HCT116 (cell line): Measurements from ENCODE around the gene RTN4. TPM values are rescaled to one million over a fixed set of nuclear protein-coding genes. Genes with fewer than 3 reads are reported as not detected.

Source experiments
- ATAC-seq: fragments of 200-7000 bp; cut with Tn5 transposase; 2 replicates; pipeline ENCODE4 v1.9.1; 2020; ENCODE audit warnings: mild to moderate bottlenecking, moderate library complexity
- BruUV-seq: library from RNA; stranded (reverse); fragments of 400-500 nt; replicated peaks from 2 replicates; lab custom pipeline; 2021; lab: Mats Ljungman, UMichigan
- CTCF ChIA-PET: fragments of 300-600 bp; sonication (Branson Sonifier 250); formaldehyde crosslinking; loops from one replicate; lab custom pipeline; 2021; ENCODE audit warnings: antibody characterized with exemption; lab: Charles Lee
- POLR2A ChIA-PET: fragments of 300-600, 350-600 bp; sonication (Branson Sonifier 250); formaldehyde crosslinking; loops from one replicate; lab custom pipeline; 2021; ENCODE audit warnings: antibody characterized with exemption; lab: Charles Lee
- RAD21 ChIA-PET, 2 experiments: fragments of 300-600 bp; sonication (Branson Sonifier 250); formaldehyde crosslinking; loops; one replicate each; lab custom pipeline; 2023; ENCODE audit warnings: low total read pairs in 2 of 2; ENCODE audit not compliant: uncharacterized antibody in 2 of 2, unreplicated experiment in 2 of 2, low non-redundant PET in 1 of 2; lab: Charles Lee
- DNase-seq: peaks from one replicate; pipeline ENCODE4 v3.0.0-alpha.2; 2010; ENCODE audit warnings: low read depth, low spot score
- H2AFZ ChIP-seq: fragments of 200-600 bp; shearing (Covaris generic), sonication (generic); 2 replicates; pipeline ENCODE4 v1.6.1; 2017; ENCODE audit warnings: low read depth, mixed run types, mixed read lengths, antibody characterized with exemption, low read length; ENCODE audit not compliant: poor library complexity, severe bottlenecking
- H3K27ac ChIP-seq: 2 replicates; pipeline ENCODE4 v1.5.1; 2012; ENCODE audit warnings: low read depth, low read length
- H3K27me3 ChIP-seq: fragments of 200-600 bp; sonication (generic); 2 replicates; pipeline ENCODE4 v1.6.1; 2016; ENCODE audit warnings: mixed run types, low read length, mixed read lengths; ENCODE audit not compliant: insufficient read depth
- H3K36me3 ChIP-seq, 2 experiments: fragments of 200-500 bp in 1 of 2; fragments of 200-600 bp in 1 of 2; sonication (Bioruptor generic) in 1 of 2; sonication (generic) in 1 of 2; 2 replicates each; pipeline versions ENCODE4 v1.5.1 to v1.6.1; 2014 to 2016; ENCODE audit warnings: low read length in 2 of 2, inconsistent platforms in 1 of 2, mixed read lengths in 1 of 2, mixed run types in 1 of 2; ENCODE audit not compliant: insufficient read depth in 2 of 2, control insufficient read depth in 1 of 2
- H3K4me1 ChIP-seq, 2 experiments: fragments of 200-600 bp in 1 of 2; sonication (generic) in 1 of 2; 2 replicates each; pipeline versions ENCODE4 v1.5.1 to v1.6.1; 2012 to 2017; ENCODE audit warnings: low read length in 2 of 2, inconsistent platforms in 1 of 2, mild to moderate bottlenecking in 1 of 2, mixed read lengths in 1 of 2, mixed run types in 1 of 2, moderate library complexity in 1 of 2; ENCODE audit not compliant: insufficient read depth in 2 of 2, control insufficient read depth in 1 of 2
- H3K4me2 ChIP-seq: fragments of 200-600 bp; sonication (generic); 2 replicates; pipeline ENCODE4 v1.6.1; 2017; ENCODE audit warnings: mixed run types, low read length, mixed read lengths
- H3K4me3 ChIP-seq, 2 experiments: fragments of 200-600 bp in 1 of 2; sonication (generic) in 1 of 2; replicated peaks in 1 of 2; 2 replicates each; pipeline ENCODE4 v1.5.1; 2011 to 2016; ENCODE audit warnings: low read length in 2 of 2, control low read depth in 1 of 2, low read depth in 1 of 2, mild to moderate bottlenecking in 1 of 2, mixed read lengths in 1 of 2, mixed run types in 1 of 2
- H3K79me2 ChIP-seq: fragments of 200-600 bp; sonication (generic); 2 replicates; pipeline ENCODE4 v1.6.1; 2017; ENCODE audit warnings: mild to moderate bottlenecking, mixed run types, low read length, moderate library complexity, mixed read lengths; ENCODE audit not compliant: insufficient read depth
- H3K9ac ChIP-seq: fragments of 200-600 bp; sonication (generic); 2 replicates; pipeline ENCODE4 v1.6.1; 2016; ENCODE audit warnings: low read length, mixed read lengths
- H3K9me2 ChIP-seq: fragments of 200-600 bp; sonication (generic), shearing (Covaris generic); 2 replicates; pipeline ENCODE4 v1.6.1; 2017; ENCODE audit warnings: mixed run types, mild to moderate bottlenecking, moderate library complexity; ENCODE audit not compliant: insufficient read depth
- H3K9me3 ChIP-seq, 2 experiments: fragments of 200-500 bp in 1 of 2; fragments of 200-600 bp in 1 of 2; sonication (Bioruptor generic) in 1 of 2; sonication (generic) in 1 of 2; 2 replicates each; pipeline ENCODE4 v1.6.1; 2014 to 2017; ENCODE audit warnings: low read length in 2 of 2, mixed read lengths in 2 of 2, inconsistent platforms in 1 of 2, low read depth in 1 of 2, mild to moderate bottlenecking in 1 of 2, mixed run types in 1 of 2, moderate library complexity in 1 of 2; ENCODE audit not compliant: control insufficient read depth in 1 of 2, insufficient read depth in 1 of 2
- H4K20me1 ChIP-seq: fragments of 200-600 bp; sonication (generic), shearing (Covaris generic); 2 replicates; pipeline ENCODE4 v1.6.1; 2017; ENCODE audit warnings: mixed run types, mild to moderate bottlenecking, moderate library complexity; ENCODE audit not compliant: insufficient read depth
- EGR1 ChIP-seq: IDR thresholded peaks from 2 replicates; pipeline ENCODE4 v1.6.1; 2012; ENCODE audit warnings: low read depth
- ELF1 ChIP-seq: IDR thresholded peaks from 2 replicates; pipeline ENCODE4 v1.6.1; 2012; ENCODE audit warnings: low read depth, borderline replicate concordance
- EZH2 ChIP-seq: fragments of 200-600 bp; sonication (generic); IDR thresholded peaks from 2 replicates; pipeline ENCODE4 v1.6.1; 2017; ENCODE audit warnings: antibody characterized with exemption, mixed run types
- EZH2phosphoT487 ChIP-seq: fragments of 200-600 bp; IDR thresholded peaks from 2 replicates; pipeline ENCODE4 v1.6.1; 2018; ENCODE audit warnings: antibody characterized with exemption, borderline replicate concordance
- JUND ChIP-seq: IDR thresholded peaks from 2 replicates; pipeline ENCODE4 v1.6.1; 2012
- RAD21 ChIP-seq: IDR thresholded peaks from 2 replicates; pipeline ENCODE4 v1.6.1; 2012; ENCODE audit warnings: low read depth, mild to moderate bottlenecking
- SIN3A ChIP-seq: IDR thresholded peaks from 2 replicates; pipeline ENCODE4 v1.6.1; 2012; ENCODE audit warnings: low read depth
- SP1 ChIP-seq: IDR thresholded peaks from 2 replicates; pipeline ENCODE4 v1.6.1; 2012; ENCODE audit warnings: low read depth
- SRF ChIP-seq: IDR thresholded peaks from 2 replicates; pipeline ENCODE4 v1.6.1; 2012; ENCODE audit warnings: low read depth
- TCF7L2 ChIP-seq: IDR thresholded peaks from 2 replicates; pipeline ENCODE4 v1.7.0; 2011; ENCODE audit warnings: borderline replicate concordance, inconsistent platforms; ENCODE audit not compliant: insufficient read depth, insufficient read length; ENCODE audit errors: extremely low read depth
- YY1 ChIP-seq: IDR thresholded peaks from 2 replicates; pipeline ENCODE4 v1.6.1; 2011; ENCODE audit warnings: low read length, low read depth, moderate library complexity, mild to moderate bottlenecking; ENCODE audit not compliant: insufficient replicate concordance; ENCODE audit errors: extremely low read depth
- ZFX ChIP-seq: fragments of 450-650 bp; IDR thresholded peaks from 2 replicates; pipeline ENCODE4 v1.6.1; 2017
- intact Hi-C: fragments of 100-400 bp; cut with micrococcal nuclease; formaldehyde crosslinking; loops from 2 replicates; pipeline ENCODE4 v1.10.0; 2022
- total RNA-seq: library from RNA; stranded (reverse); gene quantifications from one replicate; pipeline ENCODE4 v1.2.1, GENCODE V29; 2021; ENCODE audit not compliant: unreplicated experiment
- TF ChIP-seq, protein P1 (sequence below): IDR thresholded peaks from 2 replicates; pipeline ENCODE4 v1.6.1; 2012

Gene RTN4
- total RNA-seq, 1 experiment from 2014 or later: 221 TPM

DNA sequence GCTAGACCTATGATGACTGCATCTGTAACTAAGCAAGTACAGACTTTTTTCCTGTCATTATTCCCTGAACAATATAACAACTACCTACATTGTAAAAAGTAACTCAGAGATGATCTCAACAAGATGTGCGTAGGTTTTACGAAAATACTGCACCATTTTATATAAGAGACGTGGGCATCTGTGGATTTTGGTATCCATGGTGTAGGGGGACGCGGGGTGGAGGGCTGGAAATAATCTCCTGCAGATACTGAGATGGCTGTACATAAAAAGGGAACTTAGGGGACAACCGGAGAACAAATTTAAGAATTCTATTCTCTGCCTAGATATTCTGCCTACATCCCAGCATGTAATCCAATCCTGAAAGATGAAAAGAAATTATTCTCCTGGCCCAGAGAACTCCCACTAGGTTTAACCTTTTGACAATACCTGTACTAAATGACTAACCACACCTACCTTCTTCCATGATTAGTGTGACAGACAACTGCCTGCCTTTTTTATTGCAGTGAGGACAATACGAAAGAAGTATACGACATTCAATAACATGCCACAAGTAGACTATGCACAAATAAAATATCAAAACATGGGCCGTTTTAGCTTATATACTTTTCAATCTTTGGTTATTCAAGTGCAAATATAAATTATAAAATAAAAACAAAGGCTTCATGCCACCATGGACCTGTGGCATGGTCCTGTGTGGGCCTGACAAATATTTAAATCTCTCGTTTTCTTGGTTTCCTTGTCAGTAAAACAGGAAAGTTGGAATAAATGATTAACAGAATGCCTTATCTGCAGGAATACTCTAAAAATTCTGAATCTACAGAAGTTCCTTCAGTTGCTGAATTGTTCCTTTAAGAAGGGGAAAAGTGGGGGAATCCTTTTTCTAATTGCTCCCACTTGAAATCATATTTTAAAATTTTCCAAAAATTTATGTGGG, 46.3 kb downstream of the RTN4 start:
- Histone ChIP-seq H3K27ac (no peak overlapping the region), H3K79me2 (peaks cover 100% of the 10 kb centered on the region), H3K9me2 (no peaks in the 10 kb centered on the region), H4K20me1 (peaks cover 69% of the 10 kb centered on the region), H3K4me2 (no peak overlapping the region), H3K9ac (no peak overlapping the region), H3K36me3 (no peaks in the 10 kb centered on the region), H3K27me3 (no peaks in the 10 kb centered on the region), H3K9me3 (no peaks in the 10 kb centered on the region), H3K4me1 (peaks cover 7 to 8% of the 10 kb centered on the region in 2 experiments; a peak in 2 of 4 replicates), H3K4me3 (no peak overlapping the region), H2AFZ (no peak overlapping the region)
- no TSS peak for BruUV-seq
- ChIA-PET POLR2A (no interaction called here), RAD21 (no interaction called here), CTCF (interaction anchor here (1.2 kb wide), 1 partner anchor 9 kb away, joined by 3 read pairs; no protein-coding TSS in a partner anchor)
- DNase-seq (no peak), ATAC-seq (no peak)
- intact Hi-C loops: loop anchor here (10.0 kb wide), 1 partner anchor 99 kb away; no protein-coding TSS in a partner anchor
- TF ChIP-seq JUND (no peak), EGR1 (no peak), SIN3A (no peak), EZH2phosphoT487 (no peak), SRF (no peak), RAD21 (no peak), ELF1 (no peak), YY1 (no peak), TCF7L2 (no peak), ZFX (no peak), EZH2 (no peak), SP1 (no peak)
- TF ChIP-seq, protein P1, sequence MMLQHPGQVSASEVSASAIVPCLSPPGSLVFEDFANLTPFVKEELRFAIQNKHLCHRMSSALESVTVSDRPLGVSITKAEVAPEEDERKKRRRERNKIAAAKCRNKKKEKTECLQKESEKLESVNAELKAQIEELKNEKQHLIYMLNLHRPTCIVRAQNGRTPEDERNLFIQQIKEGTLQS: no peak
